HCT116 (cell line): ENCODE results near the gene KMT2B. TPM values are rescaled to one million over a fixed set of nuclear protein-coding genes. Genes with fewer than 3 reads are reported as not detected.
A peak's percentile ranks its signal among the peaks of the same experiment; 100 is the strongest.

Experiments used
- ATAC-seq: fragments of 200-7000 bp; cut with Tn5 transposase; 2 replicates; pipeline ENCODE4 v1.9.1; 2020; ENCODE audit warnings: mild to moderate bottlenecking, moderate library complexity
- BruUV-seq: library from RNA; stranded (reverse); fragments of 400-500 nt; replicated peaks from 2 replicates; lab custom pipeline; 2021; lab: Mats Ljungman, UMichigan
- CTCF ChIA-PET: fragments of 300-600 bp; sonication (Branson Sonifier 250); formaldehyde crosslinking; loops from one replicate; lab custom pipeline; 2021; ENCODE audit warnings: antibody characterized with exemption; lab: Charles Lee
- POLR2A ChIA-PET: fragments of 300-600, 350-600 bp; sonication (Branson Sonifier 250); formaldehyde crosslinking; loops from one replicate; lab custom pipeline; 2021; ENCODE audit warnings: antibody characterized with exemption; lab: Charles Lee
- RAD21 ChIA-PET, 2 experiments: fragments of 300-600 bp; sonication (Branson Sonifier 250); formaldehyde crosslinking; loops; one replicate each; lab custom pipeline; 2023; ENCODE audit warnings: low total read pairs in 2 of 2; ENCODE audit not compliant: uncharacterized antibody in 2 of 2, unreplicated experiment in 2 of 2, low non-redundant PET in 1 of 2; lab: Charles Lee
- DNase-seq: peaks from one replicate; pipeline ENCODE4 v3.0.0-alpha.2; 2010; ENCODE audit warnings: low read depth, low spot score
- H2AFZ ChIP-seq: fragments of 200-600 bp; shearing (Covaris generic), sonication (generic); 2 replicates; pipeline ENCODE4 v1.6.1; 2017; ENCODE audit warnings: low read depth, mixed run types, mixed read lengths, antibody characterized with exemption, low read length; ENCODE audit not compliant: poor library complexity, severe bottlenecking
- H3K27ac ChIP-seq: 2 replicates; pipeline ENCODE4 v1.5.1; 2012; ENCODE audit warnings: low read depth, low read length
- H3K27me3 ChIP-seq: fragments of 200-600 bp; sonication (generic); 2 replicates; pipeline ENCODE4 v1.6.1; 2016; ENCODE audit warnings: mixed run types, low read length, mixed read lengths; ENCODE audit not compliant: insufficient read depth
- H3K36me3 ChIP-seq, 2 experiments: fragments of 200-500 bp in 1 of 2; fragments of 200-600 bp in 1 of 2; sonication (Bioruptor generic) in 1 of 2; sonication (generic) in 1 of 2; 2 replicates each; pipeline versions ENCODE4 v1.5.1 to v1.6.1; 2014 to 2016; ENCODE audit warnings: low read length in 2 of 2, inconsistent platforms in 1 of 2, mixed read lengths in 1 of 2, mixed run types in 1 of 2; ENCODE audit not compliant: insufficient read depth in 2 of 2, control insufficient read depth in 1 of 2
- H3K4me1 ChIP-seq, 2 experiments: fragments of 200-600 bp in 1 of 2; sonication (generic) in 1 of 2; 2 replicates each; pipeline versions ENCODE4 v1.5.1 to v1.6.1; 2012 to 2017; ENCODE audit warnings: low read length in 2 of 2, inconsistent platforms in 1 of 2, mild to moderate bottlenecking in 1 of 2, mixed read lengths in 1 of 2, mixed run types in 1 of 2, moderate library complexity in 1 of 2; ENCODE audit not compliant: insufficient read depth in 2 of 2, control insufficient read depth in 1 of 2
- H3K4me2 ChIP-seq: fragments of 200-600 bp; sonication (generic); 2 replicates; pipeline ENCODE4 v1.6.1; 2017; ENCODE audit warnings: mixed run types, low read length, mixed read lengths
- H3K4me3 ChIP-seq, 2 experiments: fragments of 200-600 bp in 1 of 2; sonication (generic) in 1 of 2; replicated peaks in 1 of 2; 2 replicates each; pipeline ENCODE4 v1.5.1; 2011 to 2016; ENCODE audit warnings: low read length in 2 of 2, control low read depth in 1 of 2, low read depth in 1 of 2, mild to moderate bottlenecking in 1 of 2, mixed read lengths in 1 of 2, mixed run types in 1 of 2
- H3K79me2 ChIP-seq: fragments of 200-600 bp; sonication (generic); 2 replicates; pipeline ENCODE4 v1.6.1; 2017; ENCODE audit warnings: mild to moderate bottlenecking, mixed run types, low read length, moderate library complexity, mixed read lengths; ENCODE audit not compliant: insufficient read depth
- H3K9ac ChIP-seq: fragments of 200-600 bp; sonication (generic); 2 replicates; pipeline ENCODE4 v1.6.1; 2016; ENCODE audit warnings: low read length, mixed read lengths
- H3K9me2 ChIP-seq: fragments of 200-600 bp; sonication (generic), shearing (Covaris generic); 2 replicates; pipeline ENCODE4 v1.6.1; 2017; ENCODE audit warnings: mixed run types, mild to moderate bottlenecking, moderate library complexity; ENCODE audit not compliant: insufficient read depth
- H3K9me3 ChIP-seq, 2 experiments: fragments of 200-500 bp in 1 of 2; fragments of 200-600 bp in 1 of 2; sonication (Bioruptor generic) in 1 of 2; sonication (generic) in 1 of 2; 2 replicates each; pipeline ENCODE4 v1.6.1; 2014 to 2017; ENCODE audit warnings: low read length in 2 of 2, mixed read lengths in 2 of 2, inconsistent platforms in 1 of 2, low read depth in 1 of 2, mild to moderate bottlenecking in 1 of 2, mixed run types in 1 of 2, moderate library complexity in 1 of 2; ENCODE audit not compliant: control insufficient read depth in 1 of 2, insufficient read depth in 1 of 2
- H4K20me1 ChIP-seq: fragments of 200-600 bp; sonication (generic), shearing (Covaris generic); 2 replicates; pipeline ENCODE4 v1.6.1; 2017; ENCODE audit warnings: mixed run types, mild to moderate bottlenecking, moderate library complexity; ENCODE audit not compliant: insufficient read depth
- CBX3 ChIP-seq: IDR thresholded peaks from 2 replicates; pipeline ENCODE4 v1.6.1; 2012; ENCODE audit warnings: low read depth
- CEBPB ChIP-seq: IDR thresholded peaks from 2 replicates; pipeline ENCODE4 v1.6.1; 2012; ENCODE audit warnings: low read depth
- EGR1 ChIP-seq: IDR thresholded peaks from 2 replicates; pipeline ENCODE4 v1.6.1; 2012; ENCODE audit warnings: low read depth
- ELF1 ChIP-seq: IDR thresholded peaks from 2 replicates; pipeline ENCODE4 v1.6.1; 2012; ENCODE audit warnings: low read depth, borderline replicate concordance
- EZH2 ChIP-seq: fragments of 200-600 bp; sonication (generic); IDR thresholded peaks from 2 replicates; pipeline ENCODE4 v1.6.1; 2017; ENCODE audit warnings: antibody characterized with exemption, mixed run types
- EZH2phosphoT487 ChIP-seq: fragments of 200-600 bp; IDR thresholded peaks from 2 replicates; pipeline ENCODE4 v1.6.1; 2018; ENCODE audit warnings: antibody characterized with exemption, borderline replicate concordance
- FOSL1 ChIP-seq: IDR thresholded peaks from 2 replicates; pipeline ENCODE4 v1.6.1; 2012; ENCODE audit warnings: low read depth
- JUND ChIP-seq: IDR thresholded peaks from 2 replicates; pipeline ENCODE4 v1.6.1; 2012
- POLR2A ChIP-seq: IDR thresholded peaks from 2 replicates; pipeline ENCODE4 v1.7.0; 2011; ENCODE audit warnings: borderline replicate concordance; ENCODE audit not compliant: insufficient read depth, insufficient read length; ENCODE audit errors: extremely low read depth
- POLR2AphosphoS5 ChIP-seq: IDR thresholded peaks from 2 replicates; pipeline ENCODE4 v1.6.1; 2011; ENCODE audit warnings: mild to moderate bottlenecking, low read depth, low read length, moderate library complexity
- RAD21 ChIP-seq: IDR thresholded peaks from 2 replicates; pipeline ENCODE4 v1.6.1; 2012; ENCODE audit warnings: low read depth, mild to moderate bottlenecking
- SIN3A ChIP-seq: IDR thresholded peaks from 2 replicates; pipeline ENCODE4 v1.6.1; 2012; ENCODE audit warnings: low read depth
- SRF ChIP-seq: IDR thresholded peaks from 2 replicates; pipeline ENCODE4 v1.6.1; 2012; ENCODE audit warnings: low read depth
- TCF7L2 ChIP-seq: IDR thresholded peaks from 2 replicates; pipeline ENCODE4 v1.7.0; 2011; ENCODE audit warnings: borderline replicate concordance, inconsistent platforms; ENCODE audit not compliant: insufficient read depth, insufficient read length; ENCODE audit errors: extremely low read depth
- YY1 ChIP-seq: IDR thresholded peaks from 2 replicates; pipeline ENCODE4 v1.6.1; 2011; ENCODE audit warnings: low read length, low read depth, moderate library complexity, mild to moderate bottlenecking; ENCODE audit not compliant: insufficient replicate concordance; ENCODE audit errors: extremely low read depth
- ZNF274 ChIP-seq: fragments of 200-500 bp; sonication (Bioruptor generic); IDR thresholded peaks from 2 replicates; pipeline ENCODE4 v1.6.1; 2014; ENCODE audit warnings: mild to moderate bottlenecking, low read depth, low read length, inconsistent platforms
- intact Hi-C: fragments of 100-400 bp; cut with micrococcal nuclease; formaldehyde crosslinking; loops from 2 replicates; pipeline ENCODE4 v1.10.0; 2022
- total RNA-seq: library from RNA; stranded (reverse); gene quantifications from one replicate; pipeline ENCODE4 v1.2.1, GENCODE V29; 2021; ENCODE audit not compliant: unreplicated experiment
- TF ChIP-seq, protein P1 (sequence below): IDR thresholded peaks from 2 replicates; pipeline ENCODE4 v1.6.1; 2012; ENCODE audit warnings: low read depth
- TF ChIP-seq, protein P2 (sequence below), 3 experiments: fragments of 200-600 bp in 1 of 3; sonication (generic) in 1 of 3; IDR thresholded peaks in 2 of 3; conservative IDR thresholded peaks in 1 of 3; 2 replicates each; pipeline ENCODE4 v1.5.1; 2012 to 2017; ENCODE audit warnings: low read depth in 2 of 3, low read length in 2 of 3, antibody characterized with exemption in 1 of 3, borderline replicate concordance in 1 of 3, control low read depth in 1 of 3, mild to moderate bottlenecking in 1 of 3, mixed read lengths in 1 of 3, mixed run types in 1 of 3, moderate library complexity in 1 of 3; ENCODE audit not compliant: insufficient read depth in 1 of 3

KMT2B gene
- total RNA-seq, 1 experiment from 2014 or later: 29.9 TPM

DNA sequence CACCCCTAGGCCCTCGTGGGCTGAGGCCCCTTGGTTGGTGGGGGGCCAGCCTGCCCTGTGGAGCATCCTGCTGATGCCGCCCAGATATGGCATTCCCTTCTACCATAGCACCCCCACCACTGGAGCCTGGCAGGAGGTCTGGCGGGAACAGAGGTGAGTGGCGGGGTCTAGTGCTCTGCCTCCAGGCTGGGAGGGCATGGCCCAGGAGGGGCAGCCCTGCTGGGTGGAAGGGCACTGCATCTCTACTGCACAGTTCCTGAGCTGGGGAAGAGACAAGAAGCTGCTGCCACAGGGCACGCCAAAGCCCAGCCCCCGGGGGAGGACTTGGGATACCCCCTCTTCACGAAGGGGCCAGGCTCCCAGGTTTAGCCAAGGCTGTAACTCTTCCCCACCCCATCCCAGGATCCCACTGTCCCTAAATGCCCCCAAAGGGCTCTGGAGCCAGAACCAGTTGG, 2.4 kb upstream of the KMT2B start:
- H3K9ac ChIP-seq: peak overlapping the region; percentile 91
- POLR2A ChIA-PET: no interaction called here

More for the DNA sequence above, 2.4 kb upstream of the KMT2B start:
- Histone ChIP-seq H3K4me3 (peak overlapping the region; percentile 89 to 94), H3K9me3 (no peaks in the 10 kb centered on the region), H4K20me1 (no peaks in the 10 kb centered on the region), H3K4me2 (peak overlapping the region; percentile 81), H3K27me3 (no peaks in the 10 kb centered on the region), H3K79me2 (peaks cover 27% of the 10 kb centered on the region), H3K9me2 (no peaks in the 10 kb centered on the region), H3K36me3 (peaks cover 3 to 5% of the 10 kb centered on the region in 2 experiments; a peak in 3 of 4 replicates), H2AFZ (no peak overlapping the region), H3K27ac (peak overlapping the region; percentile 85), H3K4me1 (peaks cover 16 to 41% of the 10 kb centered on the region in 2 experiments)
- CTCF ChIA-PET: no interaction called here
- RAD21 ChIA-PET: no interaction called here
- no peak for ATAC-seq
- DNase-seq: no peak
- intact Hi-C loops: loop anchor here (10.0 kb wide), 1 partner anchor 361 kb away; the partner anchor contains the start of gene FFAR3
- BruUV-seq: no TSS peak
- no peak for TF ChIP-seq FOSL1
- TF ChIP-seq CEBPB: no peak
- no peak for TF ChIP-seq EGR1
- TF ChIP-seq RAD21: no peak
- TF ChIP-seq SRF: no peak
- TF ChIP-seq POLR2AphosphoS5: no peak
- TF ChIP-seq CBX3: no peak
- no peak for TF ChIP-seq YY1
- TF ChIP-seq TCF7L2: no peak
- no peak for TF ChIP-seq ZNF274
- TF ChIP-seq POLR2A: no peak
- TF ChIP-seq, protein P1, sequence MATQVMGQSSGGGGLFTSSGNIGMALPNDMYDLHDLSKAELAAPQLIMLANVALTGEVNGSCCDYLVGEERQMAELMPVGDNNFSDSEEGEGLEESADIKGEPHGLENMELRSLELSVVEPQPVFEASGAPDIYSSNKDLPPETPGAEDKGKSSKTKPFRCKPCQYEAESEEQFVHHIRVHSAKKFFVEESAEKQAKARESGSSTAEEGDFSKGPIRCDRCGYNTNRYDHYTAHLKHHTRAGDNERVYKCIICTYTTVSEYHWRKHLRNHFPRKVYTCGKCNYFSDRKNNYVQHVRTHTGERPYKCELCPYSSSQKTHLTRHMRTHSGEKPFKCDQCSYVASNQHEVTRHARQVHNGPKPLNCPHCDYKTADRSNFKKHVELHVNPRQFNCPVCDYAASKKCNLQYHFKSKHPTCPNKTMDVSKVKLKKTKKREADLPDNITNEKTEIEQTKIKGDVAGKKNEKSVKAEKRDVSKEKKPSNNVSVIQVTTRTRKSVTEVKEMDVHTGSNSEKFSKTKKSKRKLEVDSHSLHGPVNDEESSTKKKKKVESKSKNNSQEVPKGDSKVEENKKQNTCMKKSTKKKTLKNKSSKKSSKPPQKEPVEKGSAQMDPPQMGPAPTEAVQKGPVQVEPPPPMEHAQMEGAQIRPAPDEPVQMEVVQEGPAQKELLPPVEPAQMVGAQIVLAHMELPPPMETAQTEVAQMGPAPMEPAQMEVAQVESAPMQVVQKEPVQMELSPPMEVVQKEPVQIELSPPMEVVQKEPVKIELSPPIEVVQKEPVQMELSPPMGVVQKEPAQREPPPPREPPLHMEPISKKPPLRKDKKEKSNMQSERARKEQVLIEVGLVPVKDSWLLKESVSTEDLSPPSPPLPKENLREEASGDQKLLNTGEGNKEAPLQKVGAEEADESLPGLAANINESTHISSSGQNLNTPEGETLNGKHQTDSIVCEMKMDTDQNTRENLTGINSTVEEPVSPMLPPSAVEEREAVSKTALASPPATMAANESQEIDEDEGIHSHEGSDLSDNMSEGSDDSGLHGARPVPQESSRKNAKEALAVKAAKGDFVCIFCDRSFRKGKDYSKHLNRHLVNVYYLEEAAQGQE: no peak
- no peak for TF ChIP-seq ELF1
- no peak for TF ChIP-seq EZH2
- TF ChIP-seq EZH2phosphoT487: no peak
- no peak for TF ChIP-seq JUND
- TF ChIP-seq SIN3A: no peak
- TF ChIP-seq, protein P2, sequence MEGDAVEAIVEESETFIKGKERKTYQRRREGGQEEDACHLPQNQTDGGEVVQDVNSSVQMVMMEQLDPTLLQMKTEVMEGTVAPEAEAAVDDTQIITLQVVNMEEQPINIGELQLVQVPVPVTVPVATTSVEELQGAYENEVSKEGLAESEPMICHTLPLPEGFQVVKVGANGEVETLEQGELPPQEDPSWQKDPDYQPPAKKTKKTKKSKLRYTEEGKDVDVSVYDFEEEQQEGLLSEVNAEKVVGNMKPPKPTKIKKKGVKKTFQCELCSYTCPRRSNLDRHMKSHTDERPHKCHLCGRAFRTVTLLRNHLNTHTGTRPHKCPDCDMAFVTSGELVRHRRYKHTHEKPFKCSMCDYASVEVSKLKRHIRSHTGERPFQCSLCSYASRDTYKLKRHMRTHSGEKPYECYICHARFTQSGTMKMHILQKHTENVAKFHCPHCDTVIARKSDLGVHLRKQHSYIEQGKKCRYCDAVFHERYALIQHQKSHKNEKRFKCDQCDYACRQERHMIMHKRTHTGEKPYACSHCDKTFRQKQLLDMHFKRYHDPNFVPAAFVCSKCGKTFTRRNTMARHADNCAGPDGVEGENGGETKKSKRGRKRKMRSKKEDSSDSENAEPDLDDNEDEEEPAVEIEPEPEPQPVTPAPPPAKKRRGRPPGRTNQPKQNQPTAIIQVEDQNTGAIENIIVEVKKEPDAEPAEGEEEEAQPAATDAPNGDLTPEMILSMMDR (IDR thresholded peaks at IDR 0.05 in 2 of 3, conservative IDR thresholded peaks at IDR 0.05 in 1 of 3; ENCODE audit: borderline replicate concordance in 1 of 3, insufficient read depth in 1 of 3, low read depth in 2 of 3, low read length in 2 of 3): no peak
